Tibial nerve (tissue), 4 donors: ENCODE results near the gene EPS8.

Source experiments
- CTCF ChIP-seq, 5 experiments: fragments of 200-600 bp in 3 of 5; fragments of 450-650 bp in 2 of 5; sonication (generic) in 3 of 5; IDR thresholded peaks; one replicate each; pipeline ENCODE4 v1.5.1; 2016 to 2019; ENCODE audit warnings: antibody characterized with exemption in 5 of 5, mild to moderate bottlenecking in 3 of 5, moderate library complexity in 2 of 5
- EP300 ChIP-seq, 2 donors: sonication (generic); formaldehyde crosslinking; IDR thresholded peaks; one replicate each; pipeline ENCODE4 v1.6.1; 2017; ENCODE audit warnings: antibody characterized with exemption in 2 of 2, mild to moderate bottlenecking in 1 of 2

- TF ChIP-seq CTCF (IDR thresholded peaks at IDR 0.05) (no peak), EP300 (IDR thresholded peaks at IDR 0.05) (no peak)
Observed at GRCh38 chr12:15662983-15663659, 126.1 kb downstream of the EPS8 start.
